ENCODE measurements around the gene PELO. TPM values are rescaled to one million over a fixed set of nuclear protein-coding genes. Genes with fewer than 3 reads are reported as not detected.

PELO gene
- polyA plus RNA-seq, 4 donors = 4.0 to 10.8 (median 9.3) TPM

DNA sequence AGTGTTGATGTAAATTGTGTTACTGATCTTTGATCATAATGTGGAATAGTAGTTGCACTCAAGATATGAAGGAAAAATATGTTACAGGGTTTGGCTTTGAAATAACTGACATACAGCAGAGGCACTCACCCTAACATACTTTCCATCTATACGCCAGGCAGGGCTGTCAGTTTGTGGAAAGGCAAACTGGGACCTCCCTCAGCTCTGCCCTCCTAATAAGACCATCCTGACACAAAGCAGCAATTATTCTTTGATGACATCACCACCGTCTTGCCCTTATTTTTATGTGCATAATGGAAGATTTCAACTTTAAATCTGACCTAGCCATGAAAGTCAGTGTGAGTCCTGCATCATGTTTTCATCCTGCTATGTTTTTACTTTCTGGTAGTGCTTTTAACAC is 42.9 kb downstream of the PELO start:
- Histone ChIP-seq H3K4me3 (ENCODE audit: low read depth in 1 of 3, low read length in 3 of 3) (no peak overlapping the region), H3K27ac (ENCODE audit: low read depth in 1 of 3, low read length in 2 of 3) (no peak overlapping the region), H3K36me3 (ENCODE audit: control insufficient read depth in 3 of 3, insufficient read depth in 2 of 3, low read depth in 1 of 3, low read length in 3 of 3) (no peaks in the 10 kb centered on the region), H3K4me1 (ENCODE audit: control insufficient read depth in 3 of 3, insufficient read depth in 2 of 3, low read depth in 1 of 3, low read length in 2 of 3) (no peaks in the 10 kb centered on the region), H3K27me3 (ENCODE audit: control insufficient read depth in 3 of 3, insufficient read depth in 3 of 3, low read length in 3 of 3) (no peaks in the 10 kb centered on the region), H3K9me3 (ENCODE audit: control insufficient read depth in 2 of 2, insufficient read depth in 1 of 2, low read depth in 1 of 2, low read length in 1 of 2) (no peaks in the 10 kb centered on the region)
- 91 to 95% (median 93%) methylated on average over 2 of the region's 2 CpGs for WGBS, 3 donors
- FAIRE-seq (no peak), DNase-seq (no peak)

DNA sequence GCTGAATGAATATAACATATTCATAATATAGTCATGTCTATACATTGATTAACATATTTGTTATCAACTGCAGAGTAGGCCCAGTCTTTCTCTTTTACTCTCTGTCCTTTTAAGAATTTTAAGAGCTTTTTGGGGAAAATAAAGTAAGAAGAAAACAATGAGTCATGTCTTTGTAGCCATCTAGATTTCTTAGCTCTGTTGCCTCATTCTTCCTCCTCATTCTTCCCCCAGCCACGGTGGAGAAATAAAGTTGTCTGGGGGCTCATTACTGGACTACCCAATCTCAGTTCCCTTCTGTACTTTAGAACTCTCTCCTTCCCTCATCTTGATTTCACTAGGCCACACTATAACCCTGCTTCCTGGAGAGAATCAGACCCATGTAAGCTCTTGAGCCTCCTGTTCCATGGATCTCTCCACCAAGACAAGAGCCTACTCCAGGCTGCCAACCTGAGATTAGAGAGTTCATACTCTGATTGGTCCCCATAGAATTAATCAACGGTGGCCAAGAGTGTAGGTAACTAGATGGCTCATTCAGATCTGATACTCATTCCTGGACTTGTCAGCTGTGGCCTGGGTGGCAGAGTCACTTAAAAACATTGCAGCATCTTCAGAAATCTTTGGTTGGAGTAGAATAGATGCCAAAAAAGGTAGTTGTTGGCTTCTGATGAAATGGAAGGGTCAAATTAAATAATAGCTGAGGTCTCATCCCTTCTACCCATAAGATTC is 44.2 kb downstream of the PELO start:
- DNase-seq (no peak), FAIRE-seq (no peak)
- Histone ChIP-seq H3K27ac (ENCODE audit: low read depth in 1 of 3, low read length in 2 of 3) (peak overlapping the region in 1 of 3 donors; percentile 14), H3K36me3 (ENCODE audit: control insufficient read depth in 3 of 3, insufficient read depth in 2 of 3, low read depth in 1 of 3, low read length in 3 of 3) (no peaks in the 10 kb centered on the region), H3K4me3 (ENCODE audit: low read depth in 1 of 3, low read length in 3 of 3) (no peak overlapping the region), H3K27me3 (ENCODE audit: control insufficient read depth in 3 of 3, insufficient read depth in 3 of 3, low read length in 3 of 3) (no peaks in the 10 kb centered on the region), H3K4me1 (ENCODE audit: control insufficient read depth in 3 of 3, insufficient read depth in 2 of 3, low read depth in 1 of 3, low read length in 2 of 3) (no peaks in the 10 kb centered on the region), H3K9me3 (ENCODE audit: control insufficient read depth in 2 of 2, insufficient read depth in 1 of 2, low read depth in 1 of 2, low read length in 1 of 2) (no peaks in the 10 kb centered on the region)
- WGBS, 3 donors = 73 to 84% (median 80%) methylated on average over 2 of the region's 2 CpGs

DNA sequence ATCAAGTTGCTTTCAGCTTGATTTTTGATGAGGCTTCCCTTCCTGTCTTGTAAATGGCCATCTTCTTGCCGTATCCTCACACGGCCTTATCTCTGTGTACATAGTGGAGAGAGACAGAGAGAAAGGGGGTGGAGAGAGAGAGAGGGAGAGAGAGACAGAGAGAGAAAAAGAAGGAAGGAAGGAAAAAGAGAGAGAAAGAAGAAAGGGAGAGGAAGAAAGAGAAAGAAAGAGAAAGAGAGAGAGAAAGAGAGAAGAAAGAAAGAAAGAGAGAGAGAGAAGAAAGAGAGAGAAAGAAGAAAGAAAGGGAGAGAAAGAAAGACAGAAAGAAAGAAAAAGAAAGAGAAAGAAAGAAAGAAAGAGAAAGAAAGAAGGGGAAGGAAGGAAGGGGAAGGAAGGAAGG is 46.6 kb downstream of the PELO start:
- WGBS, 3 donors = 85 to 93% (median 87%) methylated on average over 2 of the region's 2 CpGs
- Histone ChIP-seq H3K4me1 (ENCODE audit: control insufficient read depth in 3 of 3, insufficient read depth in 2 of 3, low read depth in 1 of 3, low read length in 2 of 3) (no peaks in the 10 kb centered on the region), H3K36me3 (ENCODE audit: control insufficient read depth in 3 of 3, insufficient read depth in 2 of 3, low read depth in 1 of 3, low read length in 3 of 3) (no peaks in the 10 kb centered on the region), H3K27me3 (ENCODE audit: control insufficient read depth in 3 of 3, insufficient read depth in 3 of 3, low read length in 3 of 3) (no peaks in the 10 kb centered on the region), H3K4me3 (ENCODE audit: low read depth in 1 of 3, low read length in 3 of 3) (no peak overlapping the region), H3K9me3 (ENCODE audit: control insufficient read depth in 2 of 2, insufficient read depth in 1 of 2, low read depth in 1 of 2, low read length in 1 of 2) (no peaks in the 10 kb centered on the region), H3K27ac (ENCODE audit: low read depth in 1 of 3, low read length in 2 of 3) (no peak overlapping the region)
- DNase-seq = no peak
- no peak for FAIRE-seq

DNA sequence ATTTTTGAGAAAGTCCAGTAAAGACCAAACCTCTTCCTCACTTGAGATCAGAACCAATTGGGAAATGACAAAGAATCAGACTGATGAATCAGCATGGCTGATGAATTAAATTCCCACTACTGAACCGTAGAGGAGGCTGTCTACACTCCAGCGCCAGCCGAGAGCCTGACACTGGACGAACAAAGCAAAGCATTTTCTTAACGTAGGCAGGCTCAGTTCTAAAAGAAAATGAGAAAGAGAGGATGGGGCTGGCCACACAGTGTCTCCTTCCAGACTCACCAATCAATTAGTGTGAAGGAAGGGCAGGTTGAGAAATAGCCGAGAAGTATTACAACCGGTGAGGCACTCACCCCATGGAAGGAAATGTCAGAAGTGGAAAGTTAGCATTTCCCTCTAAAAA is 49.4 kb downstream of the PELO start:
- FAIRE-seq (no peak), DNase-seq (no peak)
- Histone ChIP-seq H3K9me3 (ENCODE audit: control insufficient read depth in 2 of 2, insufficient read depth in 1 of 2, low read depth in 1 of 2, low read length in 1 of 2) (no peaks in the 10 kb centered on the region), H3K36me3 (ENCODE audit: control insufficient read depth in 3 of 3, insufficient read depth in 2 of 3, low read depth in 1 of 3, low read length in 3 of 3) (no peaks in the 10 kb centered on the region), H3K4me3 (ENCODE audit: low read depth in 1 of 3, low read length in 3 of 3) (no peak overlapping the region), H3K27me3 (ENCODE audit: control insufficient read depth in 3 of 3, insufficient read depth in 3 of 3, low read length in 3 of 3) (no peaks in the 10 kb centered on the region), H3K4me1 (ENCODE audit: control insufficient read depth in 3 of 3, insufficient read depth in 2 of 3, low read depth in 1 of 3, low read length in 2 of 3) (peaks cover 0 to 2% (median 0%) of the 10 kb centered on the region in 3 donors), H3K27ac (ENCODE audit: low read depth in 1 of 3, low read length in 2 of 3) (peak overlapping the region in 1 of 3 donors; percentile 42)
- 77 to 81% (median 80%) methylated on average over 7 of the region's 7 CpGs for WGBS, 3 donors

Other genes starting within 250 kb of the PELO start
- gene ITGA1, start within 50 bp of the PELO start, polyA plus RNA-seq = 10 to 100 TPM in 1 of 4 donors, 1 to 10 TPM in 3; 1.6 to 20.9 (median 5.0) TPM
- gene ITGA2, start 201.4 kb downstream of the PELO start, polyA plus RNA-seq = 10 to 100 TPM in 1 of 4 donors, 1 to 10 TPM in 3; 1.8 to 15.2 (median 5.9) TPM